ENCODE data around the gene ZFP64. TPM values are rescaled to one million over a fixed set of nuclear protein-coding genes. Genes with fewer than 3 reads are reported as not detected.

Gene ZFP64
- total and polyA plus RNA-seq, 2 of the 4 experiments (the other 2 are of a cell fraction), result 14.3 to 17.1 TPM

DNA sequence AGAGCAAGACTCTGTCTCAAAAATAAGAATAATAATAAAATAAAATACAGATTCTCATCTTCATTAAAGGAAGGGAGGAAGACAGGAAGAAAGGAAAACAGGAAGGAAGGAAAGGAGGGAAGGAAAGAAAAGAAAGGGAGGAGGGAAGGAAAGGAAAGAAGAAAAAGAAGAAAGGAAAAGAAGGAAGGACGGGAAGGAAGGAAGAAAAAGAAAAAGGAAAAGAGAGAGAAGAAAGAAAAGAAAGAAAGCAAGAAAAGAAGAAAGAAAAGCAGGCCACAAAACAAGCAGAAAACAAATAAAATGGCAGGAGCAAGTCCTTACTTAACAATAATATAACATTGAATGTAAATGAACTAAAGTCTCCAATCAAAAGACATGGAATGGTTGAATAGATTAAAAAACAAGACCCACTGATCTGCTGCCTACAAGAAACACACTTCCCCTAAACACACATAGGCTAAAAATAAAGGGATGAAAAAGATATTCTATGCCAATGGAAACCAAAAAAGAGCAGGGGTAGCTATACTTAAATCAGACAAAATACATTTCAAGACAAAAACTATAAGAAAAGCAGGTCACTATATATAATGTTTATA, 60.4 kb downstream of the ZFP64 start:
- H2AFZ ChIP-seq (replicated peaks; ENCODE audit: low read length, poor library complexity), result no peak overlapping the region
- H4K8ac ChIP-seq (ENCODE audit: low read depth in 2 of 2, low read length in 2 of 2), result no peak overlapping the region
- H3K56ac ChIP-seq (ENCODE audit: extremely low read depth, insufficient read depth, low read length), result no peak overlapping the region
- H4K20me1 ChIP-seq (ENCODE audit: insufficient read depth, low read length), result no peaks in the 10 kb centered on the region
- H2BK5ac ChIP-seq (ENCODE audit: low read depth, low read length, poor library complexity, severe bottlenecking), result no peak overlapping the region
- no peaks in the 10 kb centered on the region for H3K79me1 ChIP-seq (ENCODE audit: low read depth in 1 of 2, low read length in 2 of 2)
- H3K9me3 ChIP-seq (ENCODE audit: control insufficient read depth, insufficient read depth, low read length), result no peaks in the 10 kb centered on the region
- H3K4me1 ChIP-seq (ENCODE audit: control insufficient read depth, insufficient read depth, low read length), result no peaks in the 10 kb centered on the region; the same call in 1 of the 2 replicates
- no peak overlapping the region for H3K4me2 ChIP-seq (ENCODE audit: low read depth, low read length)
- TF ChIP-seq NFE2L2 (IDR thresholded peaks at IDR 0.05; ENCODE audit: low read depth, low read length), result no peak
- no peak for TF ChIP-seq FOS (IDR thresholded peaks at IDR 0.05; ENCODE audit: low read depth, low read length)
- TF ChIP-seq BHLHE40 (IDR thresholded peaks at IDR 0.05; ENCODE audit: low read depth, low read length), result no peak
- no peak for TF ChIP-seq SMC3 (IDR thresholded peaks at IDR 0.05; ENCODE audit: low read depth, low read length)
- TF ChIP-seq MAZ (IDR thresholded peaks at IDR 0.05; ENCODE audit: borderline replicate concordance, low read depth, low read length), result no peak
- TF ChIP-seq, protein P1, sequence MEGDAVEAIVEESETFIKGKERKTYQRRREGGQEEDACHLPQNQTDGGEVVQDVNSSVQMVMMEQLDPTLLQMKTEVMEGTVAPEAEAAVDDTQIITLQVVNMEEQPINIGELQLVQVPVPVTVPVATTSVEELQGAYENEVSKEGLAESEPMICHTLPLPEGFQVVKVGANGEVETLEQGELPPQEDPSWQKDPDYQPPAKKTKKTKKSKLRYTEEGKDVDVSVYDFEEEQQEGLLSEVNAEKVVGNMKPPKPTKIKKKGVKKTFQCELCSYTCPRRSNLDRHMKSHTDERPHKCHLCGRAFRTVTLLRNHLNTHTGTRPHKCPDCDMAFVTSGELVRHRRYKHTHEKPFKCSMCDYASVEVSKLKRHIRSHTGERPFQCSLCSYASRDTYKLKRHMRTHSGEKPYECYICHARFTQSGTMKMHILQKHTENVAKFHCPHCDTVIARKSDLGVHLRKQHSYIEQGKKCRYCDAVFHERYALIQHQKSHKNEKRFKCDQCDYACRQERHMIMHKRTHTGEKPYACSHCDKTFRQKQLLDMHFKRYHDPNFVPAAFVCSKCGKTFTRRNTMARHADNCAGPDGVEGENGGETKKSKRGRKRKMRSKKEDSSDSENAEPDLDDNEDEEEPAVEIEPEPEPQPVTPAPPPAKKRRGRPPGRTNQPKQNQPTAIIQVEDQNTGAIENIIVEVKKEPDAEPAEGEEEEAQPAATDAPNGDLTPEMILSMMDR (conservative IDR thresholded peaks at IDR 0.05; ENCODE audit: low read depth, low read length), result no peak
- TF ChIP-seq, protein P2, sequence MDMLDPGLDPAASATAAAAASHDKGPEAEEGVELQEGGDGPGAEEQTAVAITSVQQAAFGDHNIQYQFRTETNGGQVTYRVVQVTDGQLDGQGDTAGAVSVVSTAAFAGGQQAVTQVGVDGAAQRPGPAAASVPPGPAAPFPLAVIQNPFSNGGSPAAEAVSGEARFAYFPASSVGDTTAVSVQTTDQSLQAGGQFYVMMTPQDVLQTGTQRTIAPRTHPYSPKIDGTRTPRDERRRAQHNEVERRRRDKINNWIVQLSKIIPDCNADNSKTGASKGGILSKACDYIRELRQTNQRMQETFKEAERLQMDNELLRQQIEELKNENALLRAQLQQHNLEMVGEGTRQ (IDR thresholded peaks at IDR 0.05; ENCODE audit: low read depth, low read length), result no peak
- no peak for TF ChIP-seq MAFK (IDR thresholded peaks at IDR 0.05; ENCODE audit: low read depth, low read length)
- H4K91ac ChIP-seq (ENCODE audit: insufficient read depth, low read depth, low read length), result no peak overlapping the region
- H3K27ac ChIP-seq (ENCODE audit: insufficient read depth, low read length), result no peak overlapping the region
- H2BK20ac ChIP-seq (ENCODE audit: low read depth, low read length), result no peak overlapping the region
- no peak overlapping the region for H3K23ac ChIP-seq (ENCODE audit: low read depth, low read length)
- no peak overlapping the region for H2AK5ac ChIP-seq (ENCODE audit: low read depth, low read length)
- WGBS, 2 experiments (ENCODE audit: extremely low coverage in 2 of 2, insufficient read length in 1 of 2), result no CpG with 5 or more reads among the region's 1 CpG
- H3K18ac ChIP-seq (ENCODE audit: low read depth, low read length), result no peak overlapping the region
- DNase-seq, result no peak
- BruUV-seq (replicated peaks), result no TSS peak
- no peaks in the 10 kb centered on the region for H3K27me3 ChIP-seq (ENCODE audit: control insufficient read depth, insufficient read depth, low read length)
- intact Hi-C loops (cut with micrococcal nuclease), result no loop called here
- dilution Hi-C loops (cut with HindIII; ENCODE audit: low sequenced_read_pairs, unreplicated experiment), result no loop called here
- POLR2A ChIA-PET (ENCODE audit: unreplicated experiment), result no interaction called here
- H2AK9ac ChIP-seq (replicated peaks; ENCODE audit: low read depth, low read length, poor library complexity), result no peak overlapping the region
- no peak overlapping the region for H3K4ac ChIP-seq (ENCODE audit: low read depth, low read length)
- no peak overlapping the region for H3K4me3 ChIP-seq (ENCODE audit: insufficient read depth, low read depth, low read length)
- in situ Hi-C loops (cut with MboI; ENCODE audit: low sequenced_read_pairs), result no loop called here
- no peak overlapping the region for H2BK15ac ChIP-seq (ENCODE audit: low read depth, low read length)
- H2BK120ac ChIP-seq (ENCODE audit: low read depth, low read length), result no peak overlapping the region
- H3K36me3 ChIP-seq (ENCODE audit: control insufficient read depth, insufficient read depth, low read length), result no peaks in the 10 kb centered on the region
- CTCF ChIA-PET, result no interaction called here
- H4K5ac ChIP-seq (ENCODE audit: low read depth, low read length), result no peak overlapping the region
- no peak overlapping the region for H3K14ac ChIP-seq (replicated peaks; ENCODE audit: low read depth, low read length)
- no peak overlapping the region for H3K9ac ChIP-seq (ENCODE audit: low read depth, low read length)
- no peak for ATAC-seq (ENCODE audit: low read depth)
- H3K9me1 ChIP-seq (ENCODE audit: insufficient read depth, low read length), result no peaks in the 10 kb centered on the region

All from IMR-90 (cell line).